Endothelial cell of hepatic sinusoid (primary cell): ENCODE data around the gene SREBF1.

Source experiments
- in situ Hi-C: cut with HindIII; loops from 2 replicates; pipeline ENCODE4 v1.10.0; 2017; ENCODE audit warnings: low sequenced_read_pairs

The SREBF1 gene

GRCh38 chr17:17767887-17768418 is 68.8 kb downstream of the SREBF1 start:
- in situ Hi-C loops = loop anchor here (5.0 kb wide), 2 partner anchors 76 to 106 kb away; no protein-coding TSS in a partner anchor

GRCh38 chr17:17767154-17767869 is 69.5 kb downstream of the SREBF1 start:
- in situ Hi-C loops = loop anchor here (5.0 kb wide), 2 partner anchors 75 to 105 kb away; no protein-coding TSS in a partner anchor

GRCh38 chr17:17766744-17767120 is 70.1 kb downstream of the SREBF1 start:
- in situ Hi-C loops = loop anchor here (5.0 kb wide), 2 partner anchors 74 to 104 kb away; no protein-coding TSS in a partner anchor

GRCh38 chr17:17766077-17766743 is 70.6 kb downstream of the SREBF1 start:
- in situ Hi-C loops = loop anchor here (5.0 kb wide), 2 partner anchors 74 to 104 kb away; no protein-coding TSS in a partner anchor

GRCh38 chr17:17765359-17766076 is 71.3 kb downstream of the SREBF1 start:
- in situ Hi-C loops = loop anchor here (5.0 kb wide), 2 partner anchors 73 to 103 kb away; no protein-coding TSS in a partner anchor

GRCh38 chr17:17763734-17764133 is 73.1 kb downstream of the SREBF1 start:
- in situ Hi-C loops = no loop called here

GRCh38 chr17:17763136-17763535 is 73.7 kb downstream of the SREBF1 start:
- in situ Hi-C loops = no loop called here

- in situ Hi-C loops = no loop called here
These were observed 74.1 kb downstream of the SREBF1 start for GRCh38 chr17:17762744-17763105.
